PC-3 (cell line): ENCODE measurements around the gene DNER. TPM values are rescaled to one million over a fixed set of nuclear protein-coding genes. Genes with fewer than 3 reads are reported as not detected.
"Not testable (repeated sequence)": the region's sequence is repeated elsewhere in the genome, so short reads cannot be mapped to it uniquely, and the experiment has no call there.

ENCODE experiments used
- ATAC-seq: fragments of 200-7000 bp; cut with Tn5 transposase; 2 replicates; pipeline ENCODE4 v1.9.1; 2020; ENCODE audit warnings: mild to moderate bottlenecking, moderate library complexity
- BruUV-seq: library from RNA; stranded (reverse); fragments of 400-500 nt; replicated peaks from 2 replicates; lab custom pipeline; 2021; lab: Mats Ljungman, UMichigan
- CTCF ChIA-PET: fragments of 300-600 bp; sonication (Branson Sonifier 250); formaldehyde crosslinking; loops from one replicate; lab custom pipeline; 2022; ENCODE audit warnings: antibody characterized with exemption; lab: Charles Lee
- POLR2A ChIA-PET: fragments of 300-600 bp; sonication (Branson Sonifier 250); formaldehyde crosslinking; loops from one replicate; lab custom pipeline; 2022; ENCODE audit warnings: antibody characterized with exemption; ENCODE audit not compliant: unreplicated experiment; lab: Charles Lee
- DNase-seq: peaks from one replicate; pipeline ENCODE4 v3.0.0-alpha.2; 2015
- H2AFZ ChIP-seq: fragments of 300-600 bp; sonication (generic); 2 replicates; pipeline ENCODE4 v1.6.0; 2016; ENCODE audit warnings: antibody characterized with exemption, low read length
- H3F3A ChIP-seq: fragments of 300-600 bp; sonication (generic); one replicate; pipeline ENCODE4 v1.6.0; 2017; ENCODE audit warnings: antibody characterized with exemption, low read length, control low read depth, mild to moderate bottlenecking; ENCODE audit not compliant: unreplicated experiment
- H3K27ac ChIP-seq: fragments of 300-600 bp; sonication (generic); 2 replicates; pipeline ENCODE4 v1.5.1; 2016; ENCODE audit warnings: mild to moderate bottlenecking, low read length
- H3K27me3 ChIP-seq: fragments of 300-600 bp; sonication (generic); 2 replicates; pipeline ENCODE4 v1.6.1; 2016; ENCODE audit warnings: low read length, mixed read lengths
- H3K36me3 ChIP-seq: fragments of 300-600 bp; sonication (generic); 2 replicates; pipeline ENCODE4 v1.6.1; 2016; ENCODE audit warnings: low read depth, mixed run types, low read length, mixed read lengths
- H3K4me1 ChIP-seq: fragments of 300-600 bp; sonication (generic); 2 replicates; pipeline ENCODE4 v1.5.1; 2016; ENCODE audit warnings: low read length; ENCODE audit not compliant: insufficient read depth
- H3K4me2 ChIP-seq: fragments of 300-600 bp; sonication (generic); 2 replicates; pipeline ENCODE4 v1.6.0; 2016; ENCODE audit warnings: low read length
- H3K4me3 ChIP-seq: fragments of 300-600 bp; sonication (generic); 2 replicates; pipeline ENCODE4 v1.5.1; 2016; ENCODE audit warnings: mild to moderate bottlenecking, low read length, mixed read lengths
- H3K79me2 ChIP-seq: fragments of 300-600 bp; sonication (generic); 2 replicates; pipeline ENCODE4 v1.6.1; 2017; ENCODE audit warnings: low read length, mixed read lengths
- H3K9ac ChIP-seq: fragments of 300-600 bp; sonication (generic); 2 replicates; pipeline ENCODE4 v1.6.0; 2016; ENCODE audit warnings: mild to moderate bottlenecking, low read length
- H3K9me2 ChIP-seq: fragments of 300-600 bp; sonication (generic); replicated peaks from 2 replicates; pipeline ENCODE4 v1.6.1; 2016; ENCODE audit warnings: mixed run types, low read length, mixed read lengths
- H3K9me3 ChIP-seq: fragments of 300-600 bp; sonication (generic); 2 replicates; pipeline ENCODE4 v1.6.1; 2016; ENCODE audit warnings: low read length, mixed read lengths
- H4K20me1 ChIP-seq: fragments of 300-600 bp; sonication (generic); 2 replicates; pipeline ENCODE4 v1.6.1; 2016; ENCODE audit warnings: low read length, mixed read lengths
- EZH2 ChIP-seq: fragments of 300-600 bp; sonication (generic); IDR thresholded peaks from one replicate; pipeline ENCODE4 v1.6.1; 2017; ENCODE audit warnings: antibody characterized with exemption, mild to moderate bottlenecking, low read length; ENCODE audit not compliant: unreplicated experiment
- EZH2phosphoT487 ChIP-seq: fragments of 300-600 bp; sonication (generic); IDR thresholded peaks from 2 replicates; pipeline ENCODE4 v1.6.1; 2018; ENCODE audit warnings: mild to moderate bottlenecking, antibody characterized with exemption, low read length, borderline replicate concordance
- intact Hi-C: fragments of 100-400 bp; cut with micrococcal nuclease; formaldehyde crosslinking; loops from 2 replicates; pipeline ENCODE4 v1.9.0; 2023
- total RNA-seq: library from RNA; depleted of rRNA; stranded (reverse); fragments of >200 nt; gene quantifications from 2 replicates; pipeline ENCODE4 v1.2.3, GENCODE V29; 2014
- TF ChIP-seq, protein P1 (sequence below): fragments of 300-600 bp; sonication (generic); conservative IDR thresholded peaks from 2 replicates; pipeline ENCODE4 v1.5.1; 2017; ENCODE audit warnings: antibody characterized with exemption, low read depth, mild to moderate bottlenecking, low read length

Gene DNER
- total RNA-seq, 1 experiment from 2014 or later: 1.1 TPM

DNA sequence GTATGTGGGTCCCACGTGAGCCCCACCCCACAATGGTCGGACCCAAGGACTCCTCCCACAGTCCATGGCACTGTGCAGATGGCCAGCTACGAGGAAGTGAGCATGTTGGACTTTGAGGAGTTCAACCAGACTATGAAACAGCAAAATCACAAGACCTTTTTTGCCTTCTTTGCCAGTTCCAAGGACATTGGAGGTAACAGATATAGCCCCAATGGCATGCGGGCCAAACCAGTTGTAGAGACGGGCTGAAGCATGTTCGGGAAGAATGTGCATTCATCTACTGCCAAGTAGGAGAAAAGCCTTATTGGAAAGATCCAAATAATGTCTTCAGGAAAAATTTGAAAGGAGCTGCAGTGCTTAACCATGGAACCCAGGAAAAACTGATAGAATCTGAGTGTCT is 12.6 kb downstream of the DNER start:
- Histone ChIP-seq H3K27me3 (peaks cover 30% of the 10 kb centered on the region; the same call in 1 of the 2 replicates), H3K36me3 (no peaks in the 10 kb centered on the region), H3K4me2 (no peak overlapping the region), H4K20me1 (no peaks in the 10 kb centered on the region), H3K9me2 (no peaks in the 10 kb centered on the region), H3K27ac (no peak overlapping the region), H2AFZ (no peak overlapping the region), H3K79me2 (no peaks in the 10 kb centered on the region), H3K4me3 (no peak overlapping the region), H3K4me1 (no peaks in the 10 kb centered on the region), H3K9me3 (no peaks in the 10 kb centered on the region), H3F3A (no peaks in the 10 kb centered on the region), H3K9ac (no peak overlapping the region)
- ChIA-PET POLR2A (no interaction called here), CTCF (no interaction called here)
- intact Hi-C loops: no loop called here
- DNase-seq (no peak), ATAC-seq (no peak)
- BruUV-seq: no TSS peak
- TF ChIP-seq EZH2phosphoT487 (no peak), EZH2 (no peak)
- TF ChIP-seq, protein P1, sequence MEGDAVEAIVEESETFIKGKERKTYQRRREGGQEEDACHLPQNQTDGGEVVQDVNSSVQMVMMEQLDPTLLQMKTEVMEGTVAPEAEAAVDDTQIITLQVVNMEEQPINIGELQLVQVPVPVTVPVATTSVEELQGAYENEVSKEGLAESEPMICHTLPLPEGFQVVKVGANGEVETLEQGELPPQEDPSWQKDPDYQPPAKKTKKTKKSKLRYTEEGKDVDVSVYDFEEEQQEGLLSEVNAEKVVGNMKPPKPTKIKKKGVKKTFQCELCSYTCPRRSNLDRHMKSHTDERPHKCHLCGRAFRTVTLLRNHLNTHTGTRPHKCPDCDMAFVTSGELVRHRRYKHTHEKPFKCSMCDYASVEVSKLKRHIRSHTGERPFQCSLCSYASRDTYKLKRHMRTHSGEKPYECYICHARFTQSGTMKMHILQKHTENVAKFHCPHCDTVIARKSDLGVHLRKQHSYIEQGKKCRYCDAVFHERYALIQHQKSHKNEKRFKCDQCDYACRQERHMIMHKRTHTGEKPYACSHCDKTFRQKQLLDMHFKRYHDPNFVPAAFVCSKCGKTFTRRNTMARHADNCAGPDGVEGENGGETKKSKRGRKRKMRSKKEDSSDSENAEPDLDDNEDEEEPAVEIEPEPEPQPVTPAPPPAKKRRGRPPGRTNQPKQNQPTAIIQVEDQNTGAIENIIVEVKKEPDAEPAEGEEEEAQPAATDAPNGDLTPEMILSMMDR: no peak

DNA sequence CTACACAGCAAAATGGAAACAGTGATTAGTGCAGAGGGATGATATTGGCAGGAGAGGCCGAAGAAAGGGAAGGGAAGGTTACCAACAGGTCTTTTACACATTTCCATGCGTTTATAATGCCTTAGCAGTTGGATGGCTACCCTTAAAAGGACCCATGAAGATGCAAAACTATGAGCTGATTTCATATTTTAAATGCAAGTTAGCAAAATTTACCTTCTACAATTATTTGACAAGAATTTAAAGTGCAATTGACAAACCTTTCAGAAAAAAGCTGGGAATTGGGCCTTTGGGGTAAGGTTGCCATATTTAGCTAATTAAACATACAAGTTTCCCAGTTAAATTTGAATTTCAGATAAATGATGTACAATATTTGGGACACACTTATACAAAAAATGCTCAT is 13.3 kb downstream of the DNER start:
- no peaks in the 10 kb centered on the region for H3F3A ChIP-seq
- no peak overlapping the region for H3K27ac ChIP-seq
- DNase-seq: no peak
- H3K79me2 ChIP-seq: no peaks in the 10 kb centered on the region
- intact Hi-C loops: no loop called here
- peaks cover 27% of the 10 kb centered on the region; the same call in 1 of the 2 replicates for H3K27me3 ChIP-seq
- H3K4me2 ChIP-seq: no peak overlapping the region
- no peaks in the 10 kb centered on the region for H3K4me1 ChIP-seq
- no peaks in the 10 kb centered on the region for H3K9me3 ChIP-seq
- no peak for TF ChIP-seq EZH2
- TF ChIP-seq, protein P1: no peak
- no peak for TF ChIP-seq EZH2phosphoT487
- H3K36me3 ChIP-seq: no peaks in the 10 kb centered on the region
- no peak overlapping the region for H3K4me3 ChIP-seq
- BruUV-seq: no TSS peak
- no peaks in the 10 kb centered on the region for H3K9me2 ChIP-seq
- ATAC-seq: no peak
- no peak overlapping the region for H3K9ac ChIP-seq
- POLR2A ChIA-PET: no interaction called here
- no peaks in the 10 kb centered on the region for H4K20me1 ChIP-seq
- no peak overlapping the region for H2AFZ ChIP-seq
- CTCF ChIA-PET: no interaction called here

DNA sequence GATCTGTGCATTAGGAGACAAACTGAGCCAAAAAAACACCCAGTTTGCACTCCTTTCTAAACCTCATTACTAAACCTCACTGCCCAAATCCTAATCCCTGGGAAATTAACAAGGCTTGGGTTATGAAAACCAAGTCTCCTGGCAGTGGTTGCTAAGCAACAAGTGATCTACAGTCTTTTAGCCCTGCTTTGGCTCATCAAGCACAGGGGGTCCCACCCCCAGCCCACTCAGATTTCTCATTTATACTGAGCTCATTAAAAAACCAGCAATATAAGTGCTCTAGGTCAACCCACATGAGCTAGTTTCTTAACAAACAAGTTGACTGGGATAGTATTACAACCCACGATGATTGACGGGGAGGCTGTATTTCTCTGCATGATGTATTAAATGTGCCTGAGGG is 18.4 kb downstream of the DNER start:
- Histone ChIP-seq H3K4me3 (no peak overlapping the region), H3K4me2 (no peak overlapping the region), H3K9me2 (no peaks in the 10 kb centered on the region), H3K27ac (no peak overlapping the region), H3K9ac (no peak overlapping the region), H3K9me3 (no peaks in the 10 kb centered on the region), H3K27me3 (no peaks in the 10 kb centered on the region), H4K20me1 (no peaks in the 10 kb centered on the region), H3K4me1 (no peaks in the 10 kb centered on the region), H3K36me3 (no peaks in the 10 kb centered on the region), H3F3A (no peaks in the 10 kb centered on the region), H3K79me2 (no peaks in the 10 kb centered on the region), H2AFZ (no peak overlapping the region)
- TF ChIP-seq EZH2phosphoT487: no peak
- intact Hi-C loops: no loop called here
- ChIA-PET CTCF (no interaction called here), POLR2A (no interaction called here)
- no TSS peak for BruUV-seq
- DNase-seq (no peak), ATAC-seq (no peak)

DNA sequence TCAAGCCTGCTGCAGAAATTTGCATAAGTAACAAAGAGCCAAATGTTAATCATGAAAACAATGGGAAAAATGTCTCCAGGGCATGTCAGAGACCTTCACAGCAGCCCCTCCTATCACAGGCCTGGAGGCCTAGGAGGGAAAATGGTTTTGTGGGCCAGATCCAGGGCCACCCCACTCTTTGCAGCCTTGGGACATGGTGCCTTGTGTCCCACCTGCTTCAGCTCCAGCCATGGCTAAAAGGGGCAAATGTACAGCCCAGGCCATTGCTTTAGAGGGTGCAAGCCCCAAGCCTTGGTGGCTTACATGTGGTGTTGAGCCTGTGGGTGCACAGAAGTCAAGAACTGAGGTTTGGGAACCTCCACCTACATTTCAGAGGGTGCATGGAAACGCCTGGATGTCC is 20.5 kb downstream of the DNER start:
- BruUV-seq, H3F3A ChIP-seq, H3K79me2 ChIP-seq, POLR2A ChIA-PET, DNase-seq, H3K27ac ChIP-seq, H3K4me3 ChIP-seq, H2AFZ ChIP-seq, H3K9me3 ChIP-seq, H3K4me1 ChIP-seq, H3K27me3 ChIP-seq, ATAC-seq, intact Hi-C loops, H4K20me1 ChIP-seq, H3K36me3 ChIP-seq, CTCF ChIA-PET, H3K9me2 ChIP-seq, H3K4me2 ChIP-seq, H3K9ac ChIP-seq: not testable (repeated sequence)
